Subcutaneous adipose tissue (tissue), 4 donors: ENCODE data around the gene TKTL1. TPM values are rescaled to one million over a fixed set of nuclear protein-coding genes. Genes with fewer than 3 reads are reported as not detected.

Experiments
- total RNA-seq, 4 donors: library from RNA; depleted of rRNA; stranded (reverse); fragments of >200 nt; gene quantifications; one replicate each; pipeline ENCODE4 v1.1.0, GENCODE V29; 2016
- TF ChIP-seq, protein P1 (sequence below): fragments of 450-650 bp; IDR thresholded peaks from one replicate; pipeline ENCODE4 v1.5.1; 2016; ENCODE audit warnings: low read depth, mild to moderate bottlenecking, control low read depth, antibody characterized with exemption, moderate library complexity

The TKTL1 gene
- total RNA-seq, 4 donors from 2014 or later = 0.34 to 0.66 TPM; not detected in 2

DNA sequence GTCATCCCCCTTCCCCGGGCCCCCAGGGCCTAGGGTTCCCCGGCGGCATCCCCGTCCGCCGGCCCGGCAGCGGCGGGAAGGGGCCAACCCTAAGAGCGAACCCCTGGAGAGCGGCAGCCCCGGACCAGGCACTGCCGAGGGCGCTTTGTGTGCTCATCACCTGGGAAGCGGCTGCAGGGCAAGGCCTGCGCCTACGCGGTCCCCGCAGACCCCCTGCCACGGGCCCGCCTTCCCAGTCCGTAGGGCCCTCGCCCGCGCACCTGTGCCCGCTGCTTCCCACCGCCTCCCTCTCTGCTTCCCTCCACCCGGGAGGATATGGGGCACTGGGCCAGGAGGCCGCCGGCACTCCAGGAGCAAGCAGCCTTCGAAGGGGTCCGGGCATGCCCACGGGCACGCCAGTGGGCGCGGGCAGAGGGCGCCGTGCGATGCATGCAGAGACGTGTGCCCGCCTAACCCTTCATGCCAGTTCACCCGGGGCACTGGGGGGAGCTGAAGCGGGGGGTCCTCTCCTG, 76.2 kb downstream of the TKTL1 start:
- TF ChIP-seq, protein P1, sequence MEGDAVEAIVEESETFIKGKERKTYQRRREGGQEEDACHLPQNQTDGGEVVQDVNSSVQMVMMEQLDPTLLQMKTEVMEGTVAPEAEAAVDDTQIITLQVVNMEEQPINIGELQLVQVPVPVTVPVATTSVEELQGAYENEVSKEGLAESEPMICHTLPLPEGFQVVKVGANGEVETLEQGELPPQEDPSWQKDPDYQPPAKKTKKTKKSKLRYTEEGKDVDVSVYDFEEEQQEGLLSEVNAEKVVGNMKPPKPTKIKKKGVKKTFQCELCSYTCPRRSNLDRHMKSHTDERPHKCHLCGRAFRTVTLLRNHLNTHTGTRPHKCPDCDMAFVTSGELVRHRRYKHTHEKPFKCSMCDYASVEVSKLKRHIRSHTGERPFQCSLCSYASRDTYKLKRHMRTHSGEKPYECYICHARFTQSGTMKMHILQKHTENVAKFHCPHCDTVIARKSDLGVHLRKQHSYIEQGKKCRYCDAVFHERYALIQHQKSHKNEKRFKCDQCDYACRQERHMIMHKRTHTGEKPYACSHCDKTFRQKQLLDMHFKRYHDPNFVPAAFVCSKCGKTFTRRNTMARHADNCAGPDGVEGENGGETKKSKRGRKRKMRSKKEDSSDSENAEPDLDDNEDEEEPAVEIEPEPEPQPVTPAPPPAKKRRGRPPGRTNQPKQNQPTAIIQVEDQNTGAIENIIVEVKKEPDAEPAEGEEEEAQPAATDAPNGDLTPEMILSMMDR = no peak

DNA sequence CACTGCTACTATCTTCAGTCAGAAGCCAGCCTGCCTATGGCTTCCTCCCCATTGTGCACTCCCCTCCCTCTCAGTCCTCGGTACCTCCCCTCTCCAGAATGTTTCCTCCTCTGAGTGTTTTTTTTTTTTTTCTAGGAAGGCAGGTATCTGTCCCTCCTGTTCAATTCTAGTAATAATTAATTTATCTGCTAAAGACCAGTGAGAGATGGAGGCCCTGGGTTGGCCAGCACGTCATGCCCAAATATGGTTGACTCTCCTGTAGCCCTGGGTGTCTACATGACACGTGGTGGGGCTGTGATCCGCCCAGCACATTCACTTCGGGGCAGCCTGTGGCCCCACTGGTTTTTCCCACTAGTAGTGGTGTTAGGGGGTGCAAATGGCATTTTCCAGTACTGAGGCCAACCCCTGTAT, 77.0 kb downstream of the TKTL1 start:
- TF ChIP-seq, protein P1 = no peak

DNA sequence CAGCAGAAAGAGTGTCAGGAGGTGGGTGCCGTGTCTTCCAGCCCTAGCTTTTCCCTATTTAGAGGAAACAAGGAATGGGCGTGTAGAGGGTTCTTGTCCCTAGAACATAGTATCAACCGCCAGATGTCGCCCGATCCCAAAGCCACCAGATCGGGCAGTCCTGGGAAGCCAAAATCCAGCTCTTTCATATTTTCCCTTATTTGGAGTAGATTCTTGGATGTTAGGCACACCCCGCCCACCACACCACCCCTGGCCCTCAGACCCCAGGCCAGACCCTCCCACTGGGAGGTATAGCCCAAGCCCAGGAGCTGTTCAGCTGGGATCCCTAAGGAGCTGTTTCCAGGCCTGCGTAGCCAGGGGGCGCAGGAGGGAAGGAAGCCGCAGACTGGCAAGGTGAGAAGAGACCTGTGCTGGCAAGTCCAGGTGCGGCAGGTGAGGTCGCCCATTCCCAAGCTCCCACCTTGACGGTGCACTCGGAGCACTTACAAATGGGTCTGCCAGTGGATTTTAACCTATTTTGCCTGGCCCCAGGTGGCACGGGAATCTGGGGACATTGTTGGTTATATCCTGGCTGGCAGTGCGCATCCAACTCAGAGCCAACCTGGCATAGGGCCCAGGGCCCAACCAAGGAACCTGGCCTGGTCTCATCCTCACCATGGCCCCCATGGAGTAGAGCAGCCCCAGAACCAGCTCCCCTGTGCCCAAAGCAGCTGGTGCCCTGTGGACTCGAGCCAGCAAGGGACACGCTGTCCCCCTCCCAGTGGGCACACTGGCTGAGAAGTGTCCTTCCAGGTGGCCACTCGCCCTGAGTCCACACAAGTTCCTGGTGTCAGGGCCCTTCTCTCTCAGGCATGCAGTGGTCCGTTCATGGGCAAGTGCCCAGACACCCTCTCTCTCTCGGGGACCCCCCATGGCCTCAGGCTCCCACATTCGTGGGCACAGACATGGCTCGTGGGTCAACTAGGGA, 78.0 kb downstream of the TKTL1 start:
- TF ChIP-seq, protein P1 = no peak

DNA sequence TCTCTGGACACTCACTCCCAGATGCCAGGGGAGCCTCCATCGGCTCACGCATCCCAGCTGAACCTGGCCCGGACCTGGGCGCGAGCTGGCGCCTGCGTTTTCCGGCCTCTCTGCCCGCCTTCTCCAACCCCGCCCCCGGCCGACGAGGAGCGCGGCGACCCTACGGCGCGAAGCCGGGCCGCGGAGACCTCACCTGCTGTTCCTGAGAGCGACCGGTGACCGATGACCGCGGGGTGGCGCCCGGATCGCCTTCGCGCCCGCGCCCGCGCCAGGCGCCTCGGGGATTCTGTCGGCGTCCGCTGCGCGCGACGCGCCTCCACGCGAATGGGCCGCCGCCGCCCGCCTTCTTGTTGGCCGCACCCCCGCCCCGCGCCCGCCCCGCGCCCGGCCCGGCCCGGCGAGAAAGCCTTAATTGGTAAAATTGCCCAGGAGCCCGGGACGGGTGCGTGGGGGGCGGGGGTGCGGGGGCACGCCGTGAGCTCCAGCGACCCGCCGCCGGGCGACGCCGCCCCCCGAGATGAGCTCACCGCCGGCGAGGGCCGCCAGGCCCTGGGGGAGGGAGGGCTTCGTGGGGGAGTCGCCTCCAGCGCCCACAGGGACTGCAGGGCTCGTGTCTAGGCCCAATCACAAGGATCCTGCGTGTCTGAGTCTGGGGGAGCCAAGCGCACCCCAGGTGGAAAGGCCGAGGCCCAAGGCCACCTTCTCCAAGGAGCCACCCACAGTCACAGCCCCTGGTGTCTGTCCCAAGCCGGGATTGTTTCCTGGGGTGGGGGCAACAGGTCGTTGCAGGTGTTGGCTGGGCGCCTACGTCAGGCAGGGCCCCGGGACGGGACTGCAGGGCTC, 78.9 kb downstream of the TKTL1 start, which contains the start of gene FLNA:
Gene FLNA, minus strand, starts transcription at position 322 of the 843 bp plus-strand sequence. CDS start 3,389 bp downstream, outside the sequence.
- TF ChIP-seq, protein P1 = no peak

DNA sequence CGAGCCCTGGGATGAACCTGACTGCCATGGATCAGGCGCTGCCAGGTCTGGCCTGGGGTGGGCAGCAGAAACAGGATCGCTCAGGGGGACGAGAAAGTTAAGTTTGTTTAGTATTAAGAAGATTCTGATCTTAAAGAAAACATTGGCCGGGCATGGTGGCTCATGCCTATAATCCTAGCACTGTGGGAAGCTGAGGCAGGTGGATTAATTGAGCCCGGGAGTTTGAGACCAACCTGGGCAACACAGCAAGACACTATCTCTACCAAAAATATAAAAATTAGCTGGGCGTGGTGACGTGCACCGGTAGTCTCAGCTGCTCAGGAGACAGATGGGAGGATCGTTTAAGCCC, 79.5 kb downstream of the TKTL1 start:
- TF ChIP-seq, protein P1 = no peak

DNA sequence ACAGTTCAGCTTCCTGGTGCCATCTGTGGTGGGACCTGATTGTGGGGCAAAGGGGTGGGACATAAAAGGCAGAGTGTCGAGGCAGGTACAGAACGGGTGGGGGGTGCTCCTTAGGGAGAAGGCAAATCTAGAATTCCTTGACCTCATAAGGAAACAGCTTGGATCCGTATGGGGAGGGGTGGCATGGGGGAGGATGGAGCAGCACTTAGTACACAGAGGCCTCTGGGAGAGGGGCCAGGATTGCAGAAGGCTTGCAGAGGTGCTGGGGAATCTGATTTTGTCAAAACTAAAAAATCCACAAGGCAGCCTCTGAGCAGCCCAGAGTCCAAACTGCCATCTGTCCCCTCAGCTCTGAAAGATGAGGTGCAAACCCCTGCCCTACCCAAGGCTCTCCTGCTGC, 81.2 kb downstream of the TKTL1 start:
- TF ChIP-seq, protein P1 = no peak
